Suppressor macrophage (primary cell): ENCODE data around the gene ALPK1.
"Not testable (repeated sequence)": the region's sequence is repeated elsewhere in the genome, so short reads cannot be mapped to it uniquely, and the experiment has no call there.

ENCODE experiments used
- DNase-seq, 4 experiments: peaks; one replicate each; pipeline ENCODE4 v3.0.0-alpha.2; 2020 to 2022

ALPK1 gene

GRCh38 chr4:112379306-112379705, 82.1 kb downstream of the ALPK1 start:
- no peak for DNase-seq

GRCh38 chr4:112381996-112382692, 85.0 kb downstream of the ALPK1 start:
- DNase-seq: no peak

GRCh38 chr4:112386071-112386470, 88.9 kb downstream of the ALPK1 start:
- DNase-seq: no peak

- DNase-seq: no peak
These were observed 104.9 kb downstream of the ALPK1 start for GRCh38 chr4:112402098-112402497.

GRCh38 chr4:112403101-112403945, 106.2 kb downstream of the ALPK1 start:
- DNase-seq: no peak

GRCh38 chr4:112410364-112410763, 113.2 kb downstream of the ALPK1 start:
- DNase-seq: no peak

- DNase-seq: no peak
These were observed 113.6 kb downstream of the ALPK1 start for GRCh38 chr4:112410804-112411203.

- no peak for DNase-seq
These were observed 114.8 kb downstream of the ALPK1 start for GRCh38 chr4:112411781-112412550.

- DNase-seq: no peak
These were observed 119.3 kb downstream of the ALPK1 start for GRCh38 chr4:112416464-112416863.

GRCh38 chr4:112418092-112418491, 120.9 kb downstream of the ALPK1 start:
- no peak for DNase-seq

- DNase-seq: no peak
These were observed 124.7 kb downstream of the ALPK1 start for GRCh38 chr4:112421911-112422310.

GRCh38 chr4:112422644-112423043, 125.5 kb downstream of the ALPK1 start:
- no peak for DNase-seq

GRCh38 chr4:112423591-112423990, 126.4 kb downstream of the ALPK1 start:
- DNase-seq: no peak

GRCh38 chr4:112425823-112426222, 128.7 kb downstream of the ALPK1 start:
- no peak for DNase-seq

- DNase-seq: no peak
These were observed 129.2 kb downstream of the ALPK1 start for GRCh38 chr4:112426416-112426815.

- DNase-seq: no peak
These were observed 134.0 kb downstream of the ALPK1 start for GRCh38 chr4:112431158-112431557.

GRCh38 chr4:112436987-112437386, 139.8 kb downstream of the ALPK1 start:
- no peak for DNase-seq

- not testable (repeated sequence) for DNase-seq
These were observed 145.1 kb downstream of the ALPK1 start for GRCh38 chr4:112442226-112442625.

- no peak for DNase-seq
These were observed 151.3 kb downstream of the ALPK1 start for GRCh38 chr4:112448306-112449132.

GRCh38 chr4:112449708-112450107, 152.5 kb downstream of the ALPK1 start:
- DNase-seq: no peak

GRCh38 chr4:112451104-112451503, 153.9 kb downstream of the ALPK1 start:
- DNase-seq: no peak

- no peak for DNase-seq
These were observed 154.7 kb downstream of the ALPK1 start for GRCh38 chr4:112451831-112452230.
